GF-D8 (cell line): Measurements from ENCODE around the gene CTU2.

Experiments used
- DNase-seq: peaks from one replicate; lab custom pipeline; 2025; lab: John Stamatoyannopoulos, UW

The CTU2 gene

GRCh38 chr16:88681709-88682451 is 24.4 kb upstream of the CTU2 start:
- peak; percentile 80 for DNase-seq

- no peak for DNase-seq
Observed at GRCh38 chr16:88684569-88685155, 21.6 kb upstream of the CTU2 start.

GRCh38 chr16:88685156-88686061 is 20.9 kb upstream of the CTU2 start:
- peak; percentile 42 for DNase-seq

- DNase-seq = no peak
Observed at GRCh38 chr16:88686062-88686438, 20.3 kb upstream of the CTU2 start.

- peak; percentile 45 for DNase-seq
Observed at GRCh38 chr16:88686439-88687253, 19.7 kb upstream of the CTU2 start, which contains the start of gene SNAI3. SNAI3 (minus strand) TSS chr16:88686507; CDS start chr16:88686406, 101 bp downstream.

GRCh38 chr16:88687254-88687576 is 19.1 kb upstream of the CTU2 start:
- DNase-seq = no peak

GRCh38 chr16:88687676-88688012 is 18.7 kb upstream of the CTU2 start:
- no peak for DNase-seq

- DNase-seq = no peak
Observed at GRCh38 chr16:88688013-88688778, 18.1 kb upstream of the CTU2 start.

GRCh38 chr16:88690341-88691128 is 15.8 kb upstream of the CTU2 start:
- no peak for DNase-seq

- no peak for DNase-seq
Observed at GRCh38 chr16:88691129-88691813, 15.0 kb upstream of the CTU2 start.

GRCh38 chr16:88691924-88692560 is 14.3 kb upstream of the CTU2 start:
- DNase-seq = peak; percentile 85

- DNase-seq = no peak
Observed at GRCh38 chr16:88692861-88693260, 13.4 kb upstream of the CTU2 start.

- DNase-seq = no peak
Observed at GRCh38 chr16:88693420-88694177, 12.7 kb upstream of the CTU2 start.

- DNase-seq = no peak
Observed at GRCh38 chr16:88694221-88695087, 11.8 kb upstream of the CTU2 start.

GRCh38 chr16:88695218-88695617 is 11.1 kb upstream of the CTU2 start:
- DNase-seq = no peak

GRCh38 chr16:88695753-88696152 is 10.6 kb upstream of the CTU2 start:
- DNase-seq = no peak

GRCh38 chr16:88696441-88696840 is 9.9 kb upstream of the CTU2 start:
- DNase-seq = no peak
